Activated T-helper 2 cell treated with anti-CD3 and anti-CD28 coated beads, Interferon-gamma antibody, Interleukin-2, Interleukin-4, amounts not matched to agents 10 μg/mL and 5 μg/mL and 100 μg/mL, durations not matched to agents 14 hours and 24 hours and 36 hours (primary cell): Measurements from ENCODE around the gene HCK. TPM values are rescaled to one million over a fixed set of nuclear protein-coding genes. Genes with fewer than 3 reads are reported as not detected.

Experiments
- DNase-seq: peaks from one replicate; pipeline ENCODE4 v3.0.0; 2021; ENCODE audit warnings: low spot score
- H3K27ac Mint-ChIP-seq: one replicate; pipeline ENCODE4 v1.8.0; 2021; ENCODE audit warnings: mixed read lengths
- H3K27me3 Mint-ChIP-seq: one replicate; pipeline ENCODE4 v1.8.0; 2021; ENCODE audit warnings: low read depth, mixed read lengths
- H3K36me3 Mint-ChIP-seq: one replicate; pipeline ENCODE4 v1.8.0; 2021; ENCODE audit warnings: low read depth, mixed read lengths
- H3K4me1 Mint-ChIP-seq: one replicate; pipeline ENCODE4 v1.8.0; 2021; ENCODE audit warnings: low read depth, mixed read lengths
- H3K4me3 Mint-ChIP-seq: one replicate; pipeline ENCODE4 v1.8.0; 2021; ENCODE audit warnings: low read depth, mild to moderate bottlenecking, moderate library complexity, mixed read lengths
- H3K9me3 Mint-ChIP-seq: one replicate; pipeline ENCODE4 v1.8.0; 2021; ENCODE audit warnings: mixed read lengths
- intact Hi-C: fragments of 100-400 bp; cut with micrococcal nuclease; formaldehyde crosslinking; loops from one replicate; pipeline ENCODE4 v1.15.1; 2023
- total RNA-seq: library from RNA; stranded (reverse); gene quantifications from 2 replicates; pipeline ENCODE4 v1.2.3, GENCODE V29; 2022

The HCK gene
- not detected in 2 replicates for total RNA-seq

- Mint-ChIP-seq H3K27me3 (peaks cover 48% of the 10 kb centered on the region), H3K9me3 (no peaks in the 10 kb centered on the region), H3K4me1 (peaks cover 12% of the 10 kb centered on the region), H3K4me3 (peak within 1 kb of the TSS; percentile 59), H3K36me3 (no peaks in the 10 kb centered on the region), H3K27ac (no peak within 1 kb of the TSS)
- intact Hi-C loops = no loop called here
- DNase-seq = no peak
Measured at GRCh38 chr20:32052090-32052777, at the start of gene HCK. Gene HCK (plus strand): TSS chr20:32052242.

- peaks cover 3% of the 10 kb centered on the region for H3K4me1 Mint-ChIP-seq
- intact Hi-C loops = no loop called here
- DNase-seq = no peak
- no peak overlapping the region for H3K4me3 Mint-ChIP-seq
- H3K27ac Mint-ChIP-seq = no peak overlapping the region
- peaks cover 7% of the 10 kb centered on the region for H3K27me3 Mint-ChIP-seq
- H3K9me3 Mint-ChIP-seq = no peaks in the 10 kb centered on the region
- H3K36me3 Mint-ChIP-seq = no peaks in the 10 kb centered on the region
Measured at GRCh38 chr20:32003325-32003724, 48.7 kb upstream of the HCK start.

GRCh38 chr20:32004963-32005362, 47.1 kb upstream of the HCK start:
- no peak overlapping the region for H3K27ac Mint-ChIP-seq
- H3K9me3 Mint-ChIP-seq = no peaks in the 10 kb centered on the region
- no peaks in the 10 kb centered on the region for H3K36me3 Mint-ChIP-seq
- peaks cover 3% of the 10 kb centered on the region for H3K4me1 Mint-ChIP-seq
- no peak overlapping the region for H3K4me3 Mint-ChIP-seq
- DNase-seq = no peak
- intact Hi-C loops = no loop called here
- H3K27me3 Mint-ChIP-seq = peaks cover 7% of the 10 kb centered on the region

GRCh38 chr20:32006053-32006452, 46.0 kb upstream of the HCK start:
- Mint-ChIP-seq H3K4me3 (no peak overlapping the region), H3K27ac (no peak overlapping the region), H3K27me3 (peaks cover 7% of the 10 kb centered on the region), H3K4me1 (peaks cover 3% of the 10 kb centered on the region), H3K36me3 (no peaks in the 10 kb centered on the region), H3K9me3 (no peaks in the 10 kb centered on the region)
- DNase-seq = no peak
- intact Hi-C loops = no loop called here

- Mint-ChIP-seq H3K9me3 (no peaks in the 10 kb centered on the region), H3K27ac (no peak overlapping the region), H3K4me1 (peaks cover 3% of the 10 kb centered on the region), H3K27me3 (peaks cover 7% of the 10 kb centered on the region), H3K36me3 (no peaks in the 10 kb centered on the region), H3K4me3 (no peak overlapping the region)
- DNase-seq = no peak
- intact Hi-C loops = no loop called here
Measured at GRCh38 chr20:32006841-32007786, 44.9 kb upstream of the HCK start.

GRCh38 chr20:32007787-32008616, 44.0 kb upstream of the HCK start:
- no peak overlapping the region for H3K27ac Mint-ChIP-seq
- intact Hi-C loops = no loop called here
- peaks cover 7% of the 10 kb centered on the region for H3K27me3 Mint-ChIP-seq
- H3K9me3 Mint-ChIP-seq = no peaks in the 10 kb centered on the region
- no peak overlapping the region for H3K4me3 Mint-ChIP-seq
- peaks cover 3% of the 10 kb centered on the region for H3K4me1 Mint-ChIP-seq
- H3K36me3 Mint-ChIP-seq = no peaks in the 10 kb centered on the region
- no peak for DNase-seq

GRCh38 chr20:32009564-32009963, 42.5 kb upstream of the HCK start:
- peaks cover 7% of the 10 kb centered on the region for H3K27me3 Mint-ChIP-seq
- no peak overlapping the region for H3K27ac Mint-ChIP-seq
- intact Hi-C loops = no loop called here
- no peaks in the 10 kb centered on the region for H3K9me3 Mint-ChIP-seq
- DNase-seq = no peak
- H3K36me3 Mint-ChIP-seq = no peaks in the 10 kb centered on the region
- peaks cover 3% of the 10 kb centered on the region for H3K4me1 Mint-ChIP-seq
- H3K4me3 Mint-ChIP-seq = no peak overlapping the region

GRCh38 chr20:32010101-32010500, 41.9 kb upstream of the HCK start, which contains the start of gene CCM2L:
Gene CCM2L (plus strand): TSS chr20:32010438. CDS start chr20:32010455, 17 bp downstream.
- peaks cover 3% of the 10 kb centered on the region for H3K4me1 Mint-ChIP-seq

GRCh38 chr20:32010666-32011065, 41.4 kb upstream of the HCK start:
- H3K4me1 Mint-ChIP-seq = peaks cover 3% of the 10 kb centered on the region
- intact Hi-C loops = no loop called here

More at GRCh38 chr20:32010101-32010500, 41.9 kb upstream of the HCK start, which contains the start of gene CCM2L:
- Mint-ChIP-seq H3K27me3 (peaks cover 11% of the 10 kb centered on the region), H3K27ac (no peak within 1 kb of the TSS), H3K36me3 (no peaks in the 10 kb centered on the region), H3K9me3 (no peaks in the 10 kb centered on the region), H3K4me3 (no peak within 1 kb of the TSS)
- intact Hi-C loops = no loop called here
- DNase-seq = no peak

GRCh38 chr20:32012159-32012688, 39.8 kb upstream of the HCK start:
- Mint-ChIP-seq H3K27ac (no peak overlapping the region), H3K36me3 (no peaks in the 10 kb centered on the region), H3K4me1 (peaks cover 3% of the 10 kb centered on the region), H3K27me3 (peaks cover 22% of the 10 kb centered on the region), H3K4me3 (no peak overlapping the region), H3K9me3 (no peaks in the 10 kb centered on the region)
- intact Hi-C loops = no loop called here
- no peak for DNase-seq

More at GRCh38 chr20:32010666-32011065, 41.4 kb upstream of the HCK start:
- no peak overlapping the region for H3K4me3 Mint-ChIP-seq
- H3K27ac Mint-ChIP-seq = no peak overlapping the region
- DNase-seq = no peak
- H3K36me3 Mint-ChIP-seq = no peaks in the 10 kb centered on the region
- H3K9me3 Mint-ChIP-seq = no peaks in the 10 kb centered on the region
- H3K27me3 Mint-ChIP-seq = peaks cover 16% of the 10 kb centered on the region

- DNase-seq = no peak
- Mint-ChIP-seq H3K4me1 (peaks cover 6% of the 10 kb centered on the region), H3K4me3 (no peak overlapping the region), H3K27ac (no peak overlapping the region), H3K9me3 (no peaks in the 10 kb centered on the region), H3K36me3 (no peaks in the 10 kb centered on the region), H3K27me3 (peaks cover 26% of the 10 kb centered on the region)
- intact Hi-C loops = no loop called here
Measured at GRCh38 chr20:32013326-32013725, 38.7 kb upstream of the HCK start.

- Mint-ChIP-seq H3K9me3 (no peaks in the 10 kb centered on the region), H3K27ac (no peak overlapping the region), H3K4me1 (peaks cover 19% of the 10 kb centered on the region), H3K27me3 (peaks cover 60% of the 10 kb centered on the region), H3K4me3 (peak overlapping the region; percentile 61), H3K36me3 (no peaks in the 10 kb centered on the region)
- intact Hi-C loops = no loop called here
- no peak for DNase-seq
Measured at GRCh38 chr20:32017711-32018251, 34.3 kb upstream of the HCK start.
